ENCODE data around the gene CHRNA4.
"Not testable (repeated sequence)": the region's sequence is repeated elsewhere in the genome, so short reads cannot be mapped to it uniquely, and the experiment has no call there.

Gene CHRNA4

GRCh38 chr20:63344616-63345327, 16.4 kb downstream of the CHRNA4 start:
- Histone ChIP-seq H3K9ac (ENCODE audit: low read length) (no peak overlapping the region), H3K4me3 (ENCODE audit: low read length) (no peak overlapping the region), H3K36me3 (ENCODE audit: control insufficient read depth, insufficient read depth, low read length) (no peaks in the 10 kb centered on the region), H3K27ac (ENCODE audit: low read depth, low read length) (no peak overlapping the region), H3K27me3 (ENCODE audit: control insufficient read depth, insufficient read depth, low read length) (no peaks in the 10 kb centered on the region), H3K4me1 (ENCODE audit: control insufficient read depth, insufficient read depth, low read length) (no peaks in the 10 kb centered on the region)

- no peak overlapping the region for H3K9ac ChIP-seq (ENCODE audit: low read length)
- H3K4me3 ChIP-seq (ENCODE audit: low read length) = no peak overlapping the region
- H3K27me3 ChIP-seq (ENCODE audit: control insufficient read depth, insufficient read depth, low read length) = no peaks in the 10 kb centered on the region
- H3K36me3 ChIP-seq (ENCODE audit: control insufficient read depth, insufficient read depth, low read length) = no peaks in the 10 kb centered on the region
- H3K27ac ChIP-seq (ENCODE audit: low read depth, low read length) = no peak overlapping the region
- H3K4me1 ChIP-seq (ENCODE audit: control insufficient read depth, insufficient read depth, low read length) = no peaks in the 10 kb centered on the region
Measured at GRCh38 chr20:63343460-63344445, 17.4 kb downstream of the CHRNA4 start.

GRCh38 chr20:63342561-63343459, 18.3 kb downstream of the CHRNA4 start:
- no peak overlapping the region for H3K4me3 ChIP-seq (ENCODE audit: low read length)
- H3K27ac ChIP-seq (ENCODE audit: low read depth, low read length) = no peak overlapping the region
- H3K27me3 ChIP-seq (ENCODE audit: control insufficient read depth, insufficient read depth, low read length) = no peaks in the 10 kb centered on the region
- H3K9ac ChIP-seq (ENCODE audit: low read length) = no peak overlapping the region
- no peaks in the 10 kb centered on the region for H3K4me1 ChIP-seq (ENCODE audit: control insufficient read depth, insufficient read depth, low read length)
- no peaks in the 10 kb centered on the region for H3K36me3 ChIP-seq (ENCODE audit: control insufficient read depth, insufficient read depth, low read length)

GRCh38 chr20:63340158-63340688, 20.9 kb downstream of the CHRNA4 start:
- not testable (repeated sequence) for H3K27ac ChIP-seq (ENCODE audit: low read depth, low read length); H3K9ac ChIP-seq (ENCODE audit: low read length); H3K4me1 ChIP-seq (ENCODE audit: control insufficient read depth, insufficient read depth, low read length); H3K27me3 ChIP-seq (ENCODE audit: control insufficient read depth, insufficient read depth, low read length); H3K4me3 ChIP-seq (ENCODE audit: low read length); H3K36me3 ChIP-seq (ENCODE audit: control insufficient read depth, insufficient read depth, low read length)

- not testable (repeated sequence) for H3K4me3 ChIP-seq (ENCODE audit: low read length); H3K27me3 ChIP-seq (ENCODE audit: control insufficient read depth, insufficient read depth, low read length); H3K36me3 ChIP-seq (ENCODE audit: control insufficient read depth, insufficient read depth, low read length); H3K27ac ChIP-seq (ENCODE audit: low read depth, low read length); H3K9ac ChIP-seq (ENCODE audit: low read length); H3K4me1 ChIP-seq (ENCODE audit: control insufficient read depth, insufficient read depth, low read length)
Measured at GRCh38 chr20:63339154-63340094, 21.7 kb downstream of the CHRNA4 start.

GRCh38 chr20:63337786-63338420, 23.2 kb downstream of the CHRNA4 start:
- H3K4me1 ChIP-seq (ENCODE audit: control insufficient read depth, insufficient read depth, low read length) = no peaks in the 10 kb centered on the region
- peaks cover 6% of the 10 kb centered on the region for H3K27me3 ChIP-seq (ENCODE audit: control insufficient read depth, insufficient read depth, low read length)
- H3K4me3 ChIP-seq (ENCODE audit: low read length) = no peak overlapping the region

GRCh38 chr20:63336232-63336752, 24.9 kb downstream of the CHRNA4 start:
- Histone ChIP-seq H3K9ac (ENCODE audit: low read length) (no peak overlapping the region), H3K27ac (ENCODE audit: low read depth, low read length) (no peak overlapping the region), H3K4me3 (ENCODE audit: low read length) (no peak overlapping the region), H3K36me3 (ENCODE audit: control insufficient read depth, insufficient read depth, low read length) (no peaks in the 10 kb centered on the region), H3K27me3 (ENCODE audit: control insufficient read depth, insufficient read depth, low read length) (peaks cover 6% of the 10 kb centered on the region), H3K4me1 (ENCODE audit: control insufficient read depth, insufficient read depth, low read length) (no peaks in the 10 kb centered on the region)

More at GRCh38 chr20:63337786-63338420, 23.2 kb downstream of the CHRNA4 start:
- Histone ChIP-seq H3K9ac (ENCODE audit: low read length) (no peak overlapping the region), H3K36me3 (ENCODE audit: control insufficient read depth, insufficient read depth, low read length) (no peaks in the 10 kb centered on the region), H3K27ac (ENCODE audit: low read depth, low read length) (no peak overlapping the region)

GRCh38 chr20:63335711-63336110, 25.4 kb downstream of the CHRNA4 start:
- no peak overlapping the region for H3K27ac ChIP-seq (ENCODE audit: low read depth, low read length)
- no peaks in the 10 kb centered on the region for H3K36me3 ChIP-seq (ENCODE audit: control insufficient read depth, insufficient read depth, low read length)
- no peak overlapping the region for H3K4me3 ChIP-seq (ENCODE audit: low read length)
- peaks cover 6% of the 10 kb centered on the region for H3K27me3 ChIP-seq (ENCODE audit: control insufficient read depth, insufficient read depth, low read length)
- H3K9ac ChIP-seq (ENCODE audit: low read length) = no peak overlapping the region
- H3K4me1 ChIP-seq (ENCODE audit: control insufficient read depth, insufficient read depth, low read length) = no peaks in the 10 kb centered on the region

GRCh38 chr20:63335060-63335459, 26.1 kb downstream of the CHRNA4 start:
- H3K9ac ChIP-seq (ENCODE audit: low read length); H3K27me3 ChIP-seq (ENCODE audit: control insufficient read depth, insufficient read depth, low read length); H3K4me3 ChIP-seq (ENCODE audit: low read length); H3K27ac ChIP-seq (ENCODE audit: low read depth, low read length); H3K4me1 ChIP-seq (ENCODE audit: control insufficient read depth, insufficient read depth, low read length); H3K36me3 ChIP-seq (ENCODE audit: control insufficient read depth, insufficient read depth, low read length): not testable (repeated sequence)

- H3K27me3 ChIP-seq (ENCODE audit: control insufficient read depth, insufficient read depth, low read length) = peaks cover 6% of the 10 kb centered on the region
- no peak overlapping the region for H3K9ac ChIP-seq (ENCODE audit: low read length)
- H3K4me3 ChIP-seq (ENCODE audit: low read length) = no peak overlapping the region
- no peak overlapping the region for H3K27ac ChIP-seq (ENCODE audit: low read depth, low read length)
- no peaks in the 10 kb centered on the region for H3K4me1 ChIP-seq (ENCODE audit: control insufficient read depth, insufficient read depth, low read length)
- H3K36me3 ChIP-seq (ENCODE audit: control insufficient read depth, insufficient read depth, low read length) = no peaks in the 10 kb centered on the region
Measured at GRCh38 chr20:63334356-63334755, 26.8 kb downstream of the CHRNA4 start.
